Activated B cell treated with CpG ODN at 0.5 μM for 24 hours (primary cell): ENCODE measurements around the gene SFT2D3. TPM values are rescaled to one million over a fixed set of nuclear protein-coding genes. Genes with fewer than 3 reads are reported as not detected.

Experiments
- ATAC-seq: fragments of 200-7000 bp; cut with Tn5 transposase; one replicate; pipeline ENCODE4 v1.10.0; 2021; ENCODE audit warnings: low read depth, mild to moderate bottlenecking, moderate library complexity
- CTCF ChIA-PET: fragments of 350-600 bp; sonication (Branson Sonifier 250); formaldehyde crosslinking; loops from one replicate; lab custom pipeline; 2021; ENCODE audit warnings: antibody characterized with exemption; lab: Charles Lee
- POLR2A ChIA-PET: fragments of 350-600 bp; sonication (Branson Sonifier 250); formaldehyde crosslinking; loops from one replicate; lab custom pipeline; 2021; ENCODE audit warnings: antibody characterized with exemption; lab: Charles Lee
- DNase-seq: peaks from one replicate; pipeline ENCODE4 v3.0.0; 2022
- H3K27ac Mint-ChIP-seq: one replicate; pipeline ENCODE4 v1.8.0; 2020; ENCODE audit warnings: mixed read lengths
- H3K27me3 Mint-ChIP-seq: one replicate; pipeline ENCODE4 v1.8.0; 2021; ENCODE audit warnings: mixed read lengths
- H3K36me3 Mint-ChIP-seq: one replicate; pipeline ENCODE4 v1.8.0; 2021; ENCODE audit warnings: low read depth, mixed read lengths
- H3K4me1 Mint-ChIP-seq: one replicate; pipeline ENCODE4 v1.8.0; 2021; ENCODE audit warnings: mixed read lengths
- H3K4me3 Mint-ChIP-seq: one replicate; pipeline ENCODE4 v1.8.0; 2020; ENCODE audit warnings: mild to moderate bottlenecking, mixed read lengths
- H3K9me3 Mint-ChIP-seq: one replicate; pipeline ENCODE4 v1.8.0; 2020; ENCODE audit warnings: mixed read lengths
- CTCF ChIP-seq: fragments of 200-600 bp; IDR thresholded peaks from one replicate; pipeline ENCODE4 v1.8.0; 2022; ENCODE audit warnings: antibody characterized with exemption, mild to moderate bottlenecking
- intact Hi-C: fragments of 100-400 bp; cut with micrococcal nuclease; formaldehyde crosslinking; loops from one replicate; pipeline ENCODE4 v1.15.1; 2024
- total RNA-seq: library from RNA; stranded (reverse); gene quantifications from 2 replicates; pipeline ENCODE4 v1.2.3, GENCODE V29; 2022

Gene SFT2D3
- total RNA-seq, 1 donor from 2014 or later, result 10.1 TPM

GRCh38 chr2:127654084-127654837 lies 47.0 kb upstream of the SFT2D3 start:
- Mint-ChIP-seq H3K36me3 (no peaks in the 10 kb centered on the region), H3K4me3 (no peak overlapping the region), H3K27me3 (no peaks in the 10 kb centered on the region), H3K4me1 (peaks cover 38% of the 10 kb centered on the region), H3K27ac (no peak overlapping the region), H3K9me3 (no peaks in the 10 kb centered on the region)
- ChIA-PET CTCF (interaction anchor here (1.0 to 11.3 kb wide), 2 partner anchors 10 to 61 kb away, joined by 3 to 289 read pairs; no protein-coding TSS in a partner anchor), POLR2A (no interaction called here)
- DNase-seq (no peak), ATAC-seq (no peak)
- intact Hi-C loops, result no loop called here
- TF ChIP-seq CTCF, result no peak

- no peak for ATAC-seq
- TF ChIP-seq CTCF, result no peak
- no peaks in the 10 kb centered on the region for H3K36me3 Mint-ChIP-seq
- ChIA-PET CTCF (interaction anchor here (11.3 kb wide), 1 partner anchor 62 kb away, joined by 289 read pairs; no protein-coding TSS in a partner anchor), POLR2A (no interaction called here)
- peaks cover 37% of the 10 kb centered on the region for H3K4me1 Mint-ChIP-seq
- no peaks in the 10 kb centered on the region for H3K9me3 Mint-ChIP-seq
- no peaks in the 10 kb centered on the region for H3K27me3 Mint-ChIP-seq
- H3K4me3 Mint-ChIP-seq, result no peak overlapping the region
- intact Hi-C loops, result no loop called here
- DNase-seq, result no peak
- H3K27ac Mint-ChIP-seq, result no peak overlapping the region
Measured at GRCh38 chr2:127654838-127655175, 46.5 kb upstream of the SFT2D3 start.

DNA sequence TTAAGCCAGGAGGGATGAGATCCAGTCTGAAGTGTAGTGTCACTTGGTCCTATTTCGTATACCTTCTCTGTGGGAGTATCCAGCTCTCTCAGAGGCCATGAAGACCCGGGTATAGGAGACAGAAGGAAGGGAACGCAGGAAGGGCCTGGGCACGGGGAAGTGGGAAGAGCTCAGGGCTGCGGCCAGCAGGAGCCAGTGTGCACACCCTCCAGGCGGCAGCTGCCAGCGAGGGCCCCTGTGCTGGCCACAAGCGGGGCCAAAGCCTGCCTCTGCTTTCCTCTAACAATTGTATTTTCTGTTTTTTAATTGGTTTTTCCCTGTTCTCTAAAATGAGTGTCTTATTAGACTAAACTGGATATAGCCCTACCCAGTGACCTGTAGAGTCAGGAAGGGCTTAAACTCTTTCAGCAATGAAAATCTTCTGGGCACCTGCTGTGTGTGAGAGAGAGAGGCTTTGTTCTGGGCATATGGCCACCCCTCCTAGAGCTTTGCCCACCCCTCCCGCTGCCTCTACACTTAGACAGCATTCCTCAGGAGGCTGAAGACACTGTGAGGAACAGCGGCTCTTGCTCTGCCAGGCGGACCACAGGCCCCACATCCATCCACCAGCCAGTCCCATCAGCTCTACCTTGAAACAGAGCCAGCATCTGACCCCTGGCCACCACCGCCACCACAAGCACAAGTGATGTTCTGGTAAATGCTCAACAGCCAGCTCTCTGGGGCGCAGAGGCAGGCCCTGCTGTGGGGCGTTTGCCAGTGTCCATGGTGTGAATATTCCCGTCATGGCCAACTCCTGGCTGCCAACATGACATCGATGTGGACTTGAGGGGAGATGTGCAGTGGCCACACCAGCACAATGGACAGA lies 45.9 kb upstream of the SFT2D3 start:
- ATAC-seq, result no peak

GRCh38 chr2:127656569-127657231 lies 44.6 kb upstream of the SFT2D3 start:
- CTCF ChIA-PET, result interaction anchor here (11.3 kb wide), 1 partner anchor 64 kb away, joined by 289 read pairs; no protein-coding TSS in a partner anchor
- Mint-ChIP-seq H3K4me1 (peaks cover 26% of the 10 kb centered on the region), H3K4me3 (no peak overlapping the region)

More for the DNA sequence above, 45.9 kb upstream of the SFT2D3 start:
- H3K4me3 Mint-ChIP-seq, result no peak overlapping the region
- H3K27ac Mint-ChIP-seq, result no peak overlapping the region
- H3K27me3 Mint-ChIP-seq, result peaks cover 3% of the 10 kb centered on the region
- intact Hi-C loops, result no loop called here
- DNase-seq, result no peak
- H3K36me3 Mint-ChIP-seq, result no peaks in the 10 kb centered on the region
- H3K4me1 Mint-ChIP-seq, result peaks cover 36% of the 10 kb centered on the region
- TF ChIP-seq CTCF, result no peak
- ChIA-PET CTCF (interaction anchor here (11.3 kb wide), 1 partner anchor 62 kb away, joined by 289 read pairs; no protein-coding TSS in a partner anchor), POLR2A (no interaction called here)
- no peaks in the 10 kb centered on the region for H3K9me3 Mint-ChIP-seq

More at GRCh38 chr2:127656569-127657231, 44.6 kb upstream of the SFT2D3 start:
- Mint-ChIP-seq H3K27ac (no peak overlapping the region), H3K27me3 (peaks cover 8% of the 10 kb centered on the region), H3K9me3 (no peaks in the 10 kb centered on the region), H3K36me3 (no peaks in the 10 kb centered on the region)
- intact Hi-C loops, result no loop called here
- DNase-seq (no peak), ATAC-seq (peak; percentile 10)
- no peak for TF ChIP-seq CTCF
- POLR2A ChIA-PET, result no interaction called here
